CD4-positive, alpha-beta T cell treated with Interleukin-4 for 1 hour (primary cell): ENCODE measurements around the gene ZNF319.

Experiments used
- DNase-seq, 2 donors: peaks; one replicate each; pipeline ENCODE4 v3.0.0-alpha.2; 2020 to 2022

The ZNF319 gene

GRCh38 chr16:57951204-57951960 is 49.1 kb downstream of the ZNF319 start:
- DNase-seq = no peak

GRCh38 chr16:57950382-57950781 is 50.1 kb downstream of the ZNF319 start:
- DNase-seq = no peak

GRCh38 chr16:57949595-57950238 is 50.8 kb downstream of the ZNF319 start:
- DNase-seq = no peak

- no peak for DNase-seq
These were observed 51.5 kb downstream of the ZNF319 start for GRCh38 chr16:57949013-57949412.

- no peak for DNase-seq
These were observed 52.4 kb downstream of the ZNF319 start for GRCh38 chr16:57948027-57948426.

- DNase-seq = no peak
These were observed 53.2 kb downstream of the ZNF319 start for GRCh38 chr16:57947261-57947660.

- DNase-seq = no peak
These were observed 54.2 kb downstream of the ZNF319 start for GRCh38 chr16:57946181-57946801.

- DNase-seq = no peak
These were observed 54.7 kb downstream of the ZNF319 start for GRCh38 chr16:57945740-57946138.

- DNase-seq = no peak
These were observed 55.3 kb downstream of the ZNF319 start for GRCh38 chr16:57944970-57945739.
